HEK293T (cell line): ENCODE measurements around the gene EML5.

Experiments used
- ARNT ChIP-seq: fragments of 450-650 bp; IDR thresholded peaks from 2 replicates; pipeline ENCODE4 v1.6.1; 2017; ENCODE audit warnings: mild to moderate bottlenecking
- BHLHE40 ChIP-seq: fragments of 450-650 bp; IDR thresholded peaks from 2 replicates; pipeline ENCODE4 v1.6.1; 2016; ENCODE audit warnings: mild to moderate bottlenecking, moderate library complexity, borderline replicate concordance
- CTBP1 ChIP-seq: fragments of 450-650 bp; IDR thresholded peaks from 2 replicates; pipeline ENCODE4 v1.6.1; 2016; ENCODE audit warnings: borderline replicate concordance
- FOXM1 ChIP-seq: fragments of 450-650 bp; IDR thresholded peaks from 2 replicates; pipeline ENCODE4 v1.6.1; 2017; ENCODE audit warnings: mild to moderate bottlenecking, borderline replicate concordance
- HDGF ChIP-seq: fragments of 450-650 bp; IDR thresholded peaks from 2 replicates; pipeline ENCODE4 v1.6.1; 2017; ENCODE audit warnings: antibody characterized with exemption, borderline replicate concordance
- NFRKB ChIP-seq: fragments of 450-650 bp; IDR thresholded peaks from 2 replicates; pipeline ENCODE4 v1.6.1; 2016; ENCODE audit warnings: mild to moderate bottlenecking, moderate library complexity
- SP1 ChIP-seq: fragments of 450-650 bp; IDR thresholded peaks from 2 replicates; pipeline ENCODE4 v1.6.1; 2017
- SUZ12 ChIP-seq: fragments of 450-650 bp; IDR thresholded peaks from 2 replicates; pipeline ENCODE4 v1.6.1; 2016; ENCODE audit warnings: mild to moderate bottlenecking
- TARDBP ChIP-seq: fragments of 450-650 bp; IDR thresholded peaks from 2 replicates; pipeline ENCODE4 v1.6.1; 2016
- ZNF384 ChIP-seq: fragments of 450-650 bp; IDR thresholded peaks from 2 replicates; pipeline ENCODE4 v1.6.1; 2016
- TF ChIP-seq, protein P1 (sequence below): fragments of 450-650 bp; IDR thresholded peaks from 2 replicates; pipeline ENCODE4 v1.6.1; 2016

- TF ChIP-seq SP1: no peak
- TF ChIP-seq SUZ12: no peak
- no peak for TF ChIP-seq CTBP1
- no peak for TF ChIP-seq NFRKB
- TF ChIP-seq TARDBP: no peak
- TF ChIP-seq, protein P1, sequence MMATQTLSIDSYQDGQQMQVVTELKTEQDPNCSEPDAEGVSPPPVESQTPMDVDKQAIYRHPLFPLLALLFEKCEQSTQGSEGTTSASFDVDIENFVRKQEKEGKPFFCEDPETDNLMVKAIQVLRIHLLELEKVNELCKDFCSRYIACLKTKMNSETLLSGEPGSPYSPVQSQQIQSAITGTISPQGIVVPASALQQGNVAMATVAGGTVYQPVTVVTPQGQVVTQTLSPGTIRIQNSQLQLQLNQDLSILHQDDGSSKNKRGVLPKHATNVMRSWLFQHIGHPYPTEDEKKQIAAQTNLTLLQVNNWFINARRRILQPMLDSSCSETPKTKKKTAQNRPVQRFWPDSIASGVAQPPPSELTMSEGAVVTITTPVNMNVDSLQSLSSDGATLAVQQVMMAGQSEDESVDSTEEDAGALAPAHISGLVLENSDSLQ: no peak
- no peak for TF ChIP-seq HDGF
- no peak for TF ChIP-seq ARNT
- no peak for TF ChIP-seq ZNF384
- no peak for TF ChIP-seq BHLHE40
- TF ChIP-seq FOXM1: no peak
Observed at GRCh38 chr14:88706425-88706824, 86.3 kb downstream of the EML5 start.
